AG09309 (cell line): ENCODE results near the gene FAM111B.

Source experiments
- DNase-seq: peaks from one replicate; pipeline ENCODE4 v3.0.0-alpha.2; 2010; ENCODE audit warnings: low read depth
- H3K4me3 ChIP-seq: 2 replicates; pipeline ENCODE4 v1.5.1; 2011; ENCODE audit warnings: mild to moderate bottlenecking, low read depth, low read length, moderate library complexity; ENCODE audit not compliant: control insufficient read depth
- CTCF ChIP-seq: IDR thresholded peaks from 2 replicates; pipeline ENCODE4 v1.5.1; 2011; ENCODE audit warnings: mild to moderate bottlenecking, low read depth, low read length, inconsistent platforms; ENCODE audit not compliant: insufficient read depth, control insufficient read depth; ENCODE audit errors: missing control alignments

FAM111B gene

DNA sequence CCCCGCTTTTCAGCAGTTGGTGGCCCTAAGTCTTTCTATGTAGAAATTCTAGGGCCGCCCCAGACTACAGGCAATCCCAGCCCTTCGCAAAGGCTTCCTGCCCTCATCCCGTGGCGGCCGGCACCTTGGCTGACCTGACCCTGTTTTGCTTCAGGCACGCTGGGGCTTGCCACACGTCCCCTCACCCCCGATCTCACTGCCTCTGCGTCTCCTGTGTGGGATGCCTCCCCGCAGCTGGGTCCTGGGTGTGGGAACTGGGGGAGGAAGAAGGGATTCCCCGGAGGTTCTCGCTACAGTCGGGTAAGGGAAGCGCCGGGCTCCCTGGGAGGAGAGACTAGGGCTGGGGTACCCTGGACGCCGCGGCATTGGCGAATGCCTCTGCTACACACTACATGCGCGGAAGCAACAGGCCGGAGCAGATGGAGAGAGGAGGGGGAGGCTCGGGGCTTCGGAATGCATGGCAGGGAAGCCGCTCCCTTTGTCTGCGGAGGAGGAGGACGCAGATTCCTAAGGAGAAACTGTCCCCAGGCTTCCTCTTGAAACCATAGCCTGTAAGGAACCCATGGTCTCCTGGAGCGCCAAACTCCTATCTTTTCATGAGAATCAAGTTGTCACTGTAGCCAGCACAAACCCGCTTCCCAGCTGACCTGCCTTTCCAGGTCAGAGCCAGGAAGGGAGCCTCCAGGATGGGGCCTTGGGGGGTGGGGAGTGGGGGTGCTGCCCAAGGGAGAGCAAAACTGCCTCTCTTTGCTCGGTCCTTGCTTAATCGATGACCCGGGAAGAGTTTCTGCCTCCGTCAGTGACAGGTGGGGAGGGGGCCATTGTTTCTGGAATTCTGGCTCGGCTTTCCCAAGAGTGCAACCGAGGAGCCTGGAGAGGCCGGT, 66.3 kb downstream of the FAM111B start:
- TF ChIP-seq CTCF, result no peak
- H3K4me3 ChIP-seq, result peak overlapping the region; percentile 59
- no peak for DNase-seq

- TF ChIP-seq CTCF, result no peak
- DNase-seq, result no peak
- H3K4me3 ChIP-seq, result no peak overlapping the region; the same call in 1 of the 2 replicates
Measured at GRCh38 chr11:59173964-59174663, 67.1 kb downstream of the FAM111B start.

- no peak for TF ChIP-seq CTCF
- no peak overlapping the region for H3K4me3 ChIP-seq
- peak; percentile 40 for DNase-seq
Measured at GRCh38 chr11:59174664-59175033, 67.6 kb downstream of the FAM111B start.

- H3K4me3 ChIP-seq, result no peak overlapping the region
- TF ChIP-seq CTCF, result no peak
- DNase-seq, result no peak
Measured at GRCh38 chr11:59175091-59175501, 68.1 kb downstream of the FAM111B start.

DNA sequence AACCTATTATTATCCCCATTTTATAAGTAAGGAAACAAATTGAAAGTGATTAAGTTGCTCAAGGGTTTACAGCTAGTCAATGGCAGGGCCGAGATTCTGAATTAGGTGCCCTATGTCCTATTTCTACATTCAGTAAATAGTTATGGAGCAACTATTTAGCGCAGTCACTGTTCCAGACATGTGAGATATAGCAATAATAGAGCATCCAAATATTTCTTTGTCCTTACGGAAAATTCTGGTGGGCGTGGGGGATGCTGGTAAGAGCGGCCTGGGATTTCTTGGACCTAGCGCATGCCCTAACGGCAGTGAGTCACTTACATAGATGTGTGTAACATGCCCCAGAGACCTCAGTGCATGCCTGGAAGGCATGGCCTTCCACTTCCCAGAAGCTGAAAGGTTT, 69.3 kb downstream of the FAM111B start:
- no peak for TF ChIP-seq CTCF
- H3K4me3 ChIP-seq, result no peak overlapping the region
- DNase-seq, result no peak
